IgD-negative memory B cell (primary cell): Measurements from ENCODE around the gene CLTA. TPM values are rescaled to one million over a fixed set of nuclear protein-coding genes. Genes with fewer than 3 reads are reported as not detected.
A peak's percentile ranks its signal among the peaks of the same experiment; 100 is the strongest.
"Not testable (repeated sequence)": the region's sequence is repeated elsewhere in the genome, so short reads cannot be mapped to it uniquely, and the experiment has no call there.

Source experiments
- H3K27ac Mint-ChIP-seq, 3 donors: one replicate each; pipeline ENCODE4 v1.8.0; 2020 to 2022; ENCODE audit warnings: mild to moderate bottlenecking in 3 of 3, mixed read lengths in 3 of 3, moderate library complexity in 1 of 3
- H3K27me3 Mint-ChIP-seq: one replicate; pipeline ENCODE4 v1.8.0; 2021; ENCODE audit warnings: mixed read lengths
- H3K36me3 Mint-ChIP-seq: one replicate; pipeline ENCODE4 v1.8.0; 2020; ENCODE audit warnings: mild to moderate bottlenecking, mixed read lengths
- H3K4me1 Mint-ChIP-seq, 3 donors: one replicate each; pipeline ENCODE4 v1.8.0; 2020 to 2022; ENCODE audit warnings: mixed read lengths in 3 of 3, mild to moderate bottlenecking in 1 of 3
- H3K4me3 Mint-ChIP-seq, 4 donors: one replicate each; pipeline ENCODE4 v1.8.0; 2020 to 2022; ENCODE audit warnings: mild to moderate bottlenecking in 4 of 4, mixed read lengths in 4 of 4, moderate library complexity in 3 of 4
- H3K9me3 Mint-ChIP-seq, 3 donors: one replicate each; pipeline ENCODE4 v1.8.0; 2020 to 2021; ENCODE audit warnings: mixed read lengths in 3 of 3, mild to moderate bottlenecking in 1 of 3
- polyA plus RNA-seq: library from polyadenylated mRNA; unstranded; fragments of 300-500 nt; fragmentation: Illumina TruSeq; gene quantifications from one replicate; pipeline ENCODE4 v1.2.3, GENCODE V29; 2021

The CLTA gene
- polyA plus RNA-seq, 1 donor from 2014 or later, result 82.0 TPM

- Mint-ChIP-seq H3K4me1 (peaks cover 5 to 8% (median 5%) of the 10 kb centered on the region in 3 donors), H3K4me3 (no peak overlapping the region), H3K27ac (peak overlapping the region in 1 of 3 donors; percentile 19), H3K27me3 (no peaks in the 10 kb centered on the region), H3K9me3 (no peaks in the 10 kb centered on the region), H3K36me3 (peaks cover 11% of the 10 kb centered on the region)
Observed at GRCh38 chr9:36217256-36217968, 26.7 kb downstream of the CLTA start.

GRCh38 chr9:36218011-36218410, 27.3 kb downstream of the CLTA start:
- H3K27ac Mint-ChIP-seq, result no peak overlapping the region
- peaks cover 5 to 8% (median 5%) of the 10 kb centered on the region in 3 donors for H3K4me1 Mint-ChIP-seq
- H3K4me3 Mint-ChIP-seq, result no peak overlapping the region
- no peaks in the 10 kb centered on the region for H3K27me3 Mint-ChIP-seq
- H3K9me3 Mint-ChIP-seq, result peaks cover 2 to 4% (median 4%) of the 10 kb centered on the region in 3 donors
- H3K36me3 Mint-ChIP-seq, result peaks cover 15% of the 10 kb centered on the region

- Mint-ChIP-seq H3K4me1 (peaks cover 5 to 8% (median 5%) of the 10 kb centered on the region in 3 donors), H3K4me3 (no peak overlapping the region), H3K27ac (no peak overlapping the region), H3K27me3 (no peaks in the 10 kb centered on the region), H3K9me3 (peaks cover 2 to 4% (median 4%) of the 10 kb centered on the region in 3 donors), H3K36me3 (peaks cover 18% of the 10 kb centered on the region)
Observed at GRCh38 chr9:36218411-36218901, 27.7 kb downstream of the CLTA start.

GRCh38 chr9:36221667-36222066, 30.9 kb downstream of the CLTA start:
- Mint-ChIP-seq H3K27me3 (no peaks in the 10 kb centered on the region), H3K4me3 (no peak overlapping the region), H3K36me3 (peaks cover 16% of the 10 kb centered on the region), H3K9me3 (peaks cover 2 to 4% (median 4%) of the 10 kb centered on the region in 3 donors), H3K27ac (peak overlapping the region in 1 of 3 donors; percentile 10), H3K4me1 (peaks cover 2 to 5% (median 5%) of the 10 kb centered on the region in 3 donors)

- peaks cover 16% of the 10 kb centered on the region for H3K36me3 Mint-ChIP-seq
- peaks cover 2 to 4% (median 4%) of the 10 kb centered on the region in 3 donors for H3K9me3 Mint-ChIP-seq
- peak overlapping the region in 1 of 3 donors; percentile 77 for H3K27ac Mint-ChIP-seq
Observed at GRCh38 chr9:36222449-36222848, 31.7 kb downstream of the CLTA start.

GRCh38 chr9:36237230-36237629, 46.5 kb downstream of the CLTA start:
- H3K4me3 Mint-ChIP-seq, result no peak overlapping the region
- peaks cover 0 to 1% (median 0%) of the 10 kb centered on the region in 3 donors for H3K9me3 Mint-ChIP-seq
- H3K27me3 Mint-ChIP-seq, result no peaks in the 10 kb centered on the region
- no peaks in the 10 kb centered on the region for H3K4me1 Mint-ChIP-seq
- H3K27ac Mint-ChIP-seq, result no peak overlapping the region
- peaks cover 13% of the 10 kb centered on the region for H3K36me3 Mint-ChIP-seq

More at GRCh38 chr9:36222449-36222848, 31.7 kb downstream of the CLTA start:
- Mint-ChIP-seq H3K4me3 (no peak overlapping the region), H3K27me3 (no peaks in the 10 kb centered on the region), H3K4me1 (peaks cover 2 to 5% (median 3%) of the 10 kb centered on the region in 3 donors)

GRCh38 chr9:36239205-36239604, 48.5 kb downstream of the CLTA start:
- peaks cover 11% of the 10 kb centered on the region for H3K36me3 Mint-ChIP-seq
- H3K27ac Mint-ChIP-seq, H3K4me3 Mint-ChIP-seq, H3K27me3 Mint-ChIP-seq, H3K4me1 Mint-ChIP-seq, H3K9me3 Mint-ChIP-seq: not testable (repeated sequence)

GRCh38 chr9:36239675-36240074, 49.0 kb downstream of the CLTA start:
- not testable (repeated sequence) for H3K4me1 Mint-ChIP-seq, H3K9me3 Mint-ChIP-seq, H3K27ac Mint-ChIP-seq, H3K4me3 Mint-ChIP-seq, H3K27me3 Mint-ChIP-seq
- H3K36me3 Mint-ChIP-seq, result peaks cover 11% of the 10 kb centered on the region

- H3K27me3 Mint-ChIP-seq, result no peaks in the 10 kb centered on the region
Observed at GRCh38 chr9:36245906-36246305, 55.2 kb downstream of the CLTA start.

GRCh38 chr9:36247356-36247755, 56.6 kb downstream of the CLTA start:
- no peak overlapping the region for H3K4me3 Mint-ChIP-seq
- H3K36me3 Mint-ChIP-seq, result peaks cover 2% of the 10 kb centered on the region

More at GRCh38 chr9:36245906-36246305, 55.2 kb downstream of the CLTA start:
- Mint-ChIP-seq H3K9me3 (no peaks in the 10 kb centered on the region), H3K4me1 (peaks cover 16 to 19% (median 16%) of the 10 kb centered on the region in 3 donors), H3K27ac (peak overlapping the region in 1 of 3 donors; percentile 45), H3K4me3 (no peak overlapping the region), H3K36me3 (peaks cover 3% of the 10 kb centered on the region)

GRCh38 chr9:36248061-36248460, 57.3 kb downstream of the CLTA start:
- H3K27ac Mint-ChIP-seq, H3K27me3 Mint-ChIP-seq, H3K36me3 Mint-ChIP-seq, H3K4me3 Mint-ChIP-seq, H3K9me3 Mint-ChIP-seq: not testable (repeated sequence)
- H3K4me1 Mint-ChIP-seq, result peaks cover 17 to 19% (median 19%) of the 10 kb centered on the region in 3 donors

More at GRCh38 chr9:36247356-36247755, 56.6 kb downstream of the CLTA start:
- Mint-ChIP-seq H3K4me1 (peaks cover 17 to 19% (median 19%) of the 10 kb centered on the region in 3 donors), H3K9me3 (no peaks in the 10 kb centered on the region), H3K27me3 (no peaks in the 10 kb centered on the region), H3K27ac (no peak overlapping the region)

GRCh38 chr9:36249189-36249588, 58.5 kb downstream of the CLTA start:
- H3K27me3 Mint-ChIP-seq, result no peaks in the 10 kb centered on the region
- H3K27ac Mint-ChIP-seq, result peak overlapping the region in 1 of 3 donors; percentile 20
- no peak overlapping the region for H3K4me3 Mint-ChIP-seq
- peaks cover 17 to 19% (median 19%) of the 10 kb centered on the region in 3 donors for H3K4me1 Mint-ChIP-seq
- H3K36me3 Mint-ChIP-seq, result peaks cover 2% of the 10 kb centered on the region
- no peaks in the 10 kb centered on the region for H3K9me3 Mint-ChIP-seq

- Mint-ChIP-seq H3K36me3 (peaks cover 2% of the 10 kb centered on the region), H3K9me3 (no peaks in the 10 kb centered on the region), H3K4me1 (peaks cover 17 to 19% (median 19%) of the 10 kb centered on the region in 3 donors), H3K4me3 (peak overlapping the region in 1 of 4 donors; percentile 10), H3K27ac (peak overlapping the region in 1 of 3 donors; percentile 14), H3K27me3 (no peaks in the 10 kb centered on the region)
Observed at GRCh38 chr9:36250079-36250478, 59.4 kb downstream of the CLTA start.

GRCh38 chr9:36251428-36251827, 60.7 kb downstream of the CLTA start:
- Mint-ChIP-seq H3K9me3 (no peaks in the 10 kb centered on the region), H3K36me3 (peaks cover 2% of the 10 kb centered on the region), H3K27me3 (no peaks in the 10 kb centered on the region), H3K4me3 (no peak overlapping the region), H3K27ac (peak overlapping the region in 2 of 3 donors; percentile 57 to 83), H3K4me1 (peaks cover 17 to 21% (median 19%) of the 10 kb centered on the region in 3 donors)

GRCh38 chr9:36258208-36258995, 67.7 kb downstream of the CLTA start, which contains the start of gene GNE:
GNE (minus strand) TSS chr9:36258448; CDS start chr9:36249355, 9,093 bp downstream.
- Mint-ChIP-seq H3K27ac (peak within 1 kb of the TSS; percentile 95 to 98 (median 97)), H3K4me1 (peaks cover 0 to 6% (median 4%) of the 10 kb centered on the region in 3 donors), H3K9me3 (peaks cover 0 to 2% (median 0%) of the 10 kb centered on the region in 3 donors), H3K36me3 (no peaks in the 10 kb centered on the region), H3K27me3 (no peaks in the 10 kb centered on the region), H3K4me3 (peak within 1 kb of the TSS; percentile 95 to 99 (median 98))
